Esophagus muscularis mucosa (tissue), 4 donors: Measurements from ENCODE around the gene NEDD9. TPM values are rescaled to one million over a fixed set of nuclear protein-coding genes. Genes with fewer than 3 reads are reported as not detected.

Experiments
- DNase-seq: peaks from one replicate; pipeline ENCODE4 v3.0.0-alpha.2; 2017; ENCODE audit errors: extremely low spot score
- H3K27ac ChIP-seq, 4 donors: fragments of 200-600 bp; sonication (generic); replicated peaks in 1 of 4; 1 replicate in 3 of 4; 2 replicates in 1 of 4; pipeline ENCODE4 v1.5.1; 2016 to 2019; ENCODE audit warnings: mild to moderate bottlenecking in 1 of 4
- H3K27me3 ChIP-seq, 4 donors: fragments of 200-600 bp; sonication (generic); one replicate each; pipeline versions ENCODE4 v1.5.1 to v1.6.0; 2016 to 2019
- H3K36me3 ChIP-seq, 4 donors: fragments of 200-600 bp; sonication (generic); one replicate each; pipeline ENCODE4 v1.5.1; 2016 to 2019
- H3K4me1 ChIP-seq, 4 donors: fragments of 200-600 bp; sonication (generic); one replicate each; pipeline ENCODE4 v1.5.1; 2016 to 2019
- H3K4me3 ChIP-seq, 4 donors: fragments of 200-600 bp; sonication (generic); 1 replicate in 2 of 4; 2 replicates in 2 of 4; pipeline ENCODE4 v1.5.1; 2016 to 2019; ENCODE audit warnings: mild to moderate bottlenecking in 4 of 4, moderate library complexity in 1 of 4
- H3K9me3 ChIP-seq, 4 donors: fragments of 200-600 bp; sonication (generic); 1 replicate in 3 of 4; 2 replicates in 1 of 4; pipeline ENCODE4 v1.5.1; 2016 to 2019
- CTCF ChIP-seq, 3 experiments: fragments of 200-600 bp in 2 of 3; fragments of 450-650 bp in 1 of 3; sonication (generic) in 2 of 3; IDR thresholded peaks; one replicate each; pipeline ENCODE4 v1.5.1; 2017 to 2019; ENCODE audit warnings: antibody characterized with exemption in 3 of 3, mild to moderate bottlenecking in 2 of 3, moderate library complexity in 1 of 3
- EP300 ChIP-seq: sonication (generic); formaldehyde crosslinking; IDR thresholded peaks from one replicate; pipeline ENCODE4 v1.6.1; 2017; ENCODE audit warnings: antibody characterized with exemption
- POLR2A ChIP-seq: fragments of 450-650 bp; IDR thresholded peaks from one replicate; pipeline ENCODE4 v1.6.1; 2017; ENCODE audit warnings: antibody characterized with exemption, moderate library complexity, mild to moderate bottlenecking, low read depth
- POLR2AphosphoS5 ChIP-seq, 2 donors: sonication (generic); formaldehyde crosslinking; IDR thresholded peaks; one replicate each; pipeline ENCODE4 v1.6.1; 2017; ENCODE audit warnings: antibody characterized with exemption in 2 of 2
- WGBS: methylation state at CpG from one replicate; pipeline ENCODE4 v1.1.5; 2018; 5-methylcytosine and 5-hydroxymethylcytosine counted together
- intact Hi-C: fragments of 100-400 bp; cut with DNase I; formaldehyde crosslinking; loops from one replicate; pipeline ENCODE4 v1.15.1; 2023
- total RNA-seq, 4 donors: library from RNA; depleted of rRNA; stranded (reverse); fragments of >200 nt; gene quantifications; one replicate each; pipeline versions ENCODE4 v1.1.0 to v1.2.1, GENCODE V29; 2016

The NEDD9 gene
- total RNA-seq, 4 donors from 2014 or later = 18.3 to 47.2 (median 32.9) TPM

GRCh38 chr6:11149551-11149950 is 82.9 kb downstream of the NEDD9 start:
- intact Hi-C loops = no loop called here
- 89% methylated on average over 3 of the region's 3 CpGs for WGBS
- TF ChIP-seq CTCF (IDR thresholded peaks at IDR 0.05) (no peak), POLR2A (no peak)

GRCh38 chr6:11146117-11146826 is 86.2 kb downstream of the NEDD9 start:
- Histone ChIP-seq H3K9me3 (no peaks in the 10 kb centered on the region), H3K27ac (no peak overlapping the region), H3K4me3 (no peak overlapping the region), H3K36me3 (no peaks in the 10 kb centered on the region), H3K27me3 (no peaks in the 10 kb centered on the region), H3K4me1 (peaks cover 0 to 5% (median 4%) of the 10 kb centered on the region in 4 donors)
- TF ChIP-seq POLR2A = no peak
- no peak for TF ChIP-seq POLR2AphosphoS5 (IDR thresholded peaks at IDR 0.05)
- no peak for TF ChIP-seq CTCF (IDR thresholded peaks at IDR 0.05)
- TF ChIP-seq EP300 = no peak
- DNase-seq = no peak
- WGBS = 99% methylated on average over 4 of the region's 4 CpGs
- intact Hi-C loops = loop anchor here (2.0 kb wide), 1 partner anchor 429 kb away; no protein-coding TSS in a partner anchor

More at GRCh38 chr6:11149551-11149950, 82.9 kb downstream of the NEDD9 start:
- Histone ChIP-seq H3K27me3 (no peaks in the 10 kb centered on the region), H3K27ac (no peak overlapping the region), H3K9me3 (no peaks in the 10 kb centered on the region), H3K36me3 (no peaks in the 10 kb centered on the region), H3K4me3 (no peak overlapping the region), H3K4me1 (peaks cover 0 to 3% (median 2%) of the 10 kb centered on the region in 4 donors)
- DNase-seq = no peak

- Histone ChIP-seq H3K4me1 (peaks cover 0 to 5% (median 4%) of the 10 kb centered on the region in 4 donors), H3K27me3 (no peaks in the 10 kb centered on the region), H3K9me3 (no peaks in the 10 kb centered on the region), H3K36me3 (no peaks in the 10 kb centered on the region), H3K27ac (no peak overlapping the region), H3K4me3 (no peak overlapping the region)
- intact Hi-C loops = loop anchor here (2.0 kb wide), 1 partner anchor 352 kb away; no protein-coding TSS in a partner anchor
- TF ChIP-seq POLR2AphosphoS5 (IDR thresholded peaks at IDR 0.05) (peak in 1 of 2 donors; percentile 56), EP300 (no peak), CTCF (IDR thresholded peaks at IDR 0.05) (peak; percentile 86 to 90 (median 89)), POLR2A (no peak)
- WGBS = 24% methylated on average over 6 of the region's 6 CpGs
- DNase-seq = no peak
Measured at GRCh38 chr6:11144393-11144851, 88.0 kb downstream of the NEDD9 start.

- no peaks in the 10 kb centered on the region for H3K9me3 ChIP-seq
- intact Hi-C loops = loop anchor here (2.0 kb wide), 1 partner anchor 353 kb away; no protein-coding TSS in a partner anchor
- H3K4me3 ChIP-seq = no peak overlapping the region
- 80% methylated on average over 10 of the region's 10 CpGs for WGBS
- no peak overlapping the region for H3K27ac ChIP-seq
- H3K27me3 ChIP-seq = no peaks in the 10 kb centered on the region
- peaks cover 0 to 5% (median 4%) of the 10 kb centered on the region in 4 donors for H3K4me1 ChIP-seq
- TF ChIP-seq EP300 = no peak
- no peak for TF ChIP-seq POLR2AphosphoS5 (IDR thresholded peaks at IDR 0.05)
- DNase-seq = no peak
- H3K36me3 ChIP-seq = no peaks in the 10 kb centered on the region
Measured at GRCh38 chr6:11143394-11144371, 88.8 kb downstream of the NEDD9 start.
